Measurements from ENCODE around the gene ZCCHC7.
"Not testable (repeated sequence)": the region's sequence is repeated elsewhere in the genome, so short reads cannot be mapped to it uniquely, and the experiment has no call there.

DNA sequence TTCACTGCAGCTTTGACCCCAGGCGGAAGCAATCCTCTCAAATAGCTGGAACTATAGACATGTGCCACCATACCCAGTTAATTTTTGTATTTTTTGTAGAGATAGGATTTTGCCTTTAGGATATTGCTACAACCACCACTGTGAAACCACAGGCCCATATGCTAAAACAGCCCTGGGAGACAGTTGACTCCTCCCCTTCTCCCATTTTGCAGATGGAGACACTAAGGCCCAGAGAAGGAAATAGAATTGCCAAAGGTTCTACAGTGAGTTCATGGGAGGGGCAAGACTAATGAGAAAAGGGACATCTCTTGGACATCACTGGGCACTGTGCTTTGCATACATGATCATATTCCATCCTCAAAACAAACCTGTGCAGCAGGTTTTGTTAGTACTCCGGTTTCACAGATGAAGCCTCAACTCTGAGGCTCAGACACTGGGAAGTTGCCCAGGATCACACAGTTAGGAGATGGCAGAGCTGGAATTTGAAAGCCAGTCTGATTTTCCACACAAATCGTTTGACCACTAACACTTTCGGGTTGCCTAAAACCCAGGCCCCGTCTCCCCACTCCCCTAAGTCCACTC lies 27.6 kb upstream of the ZCCHC7 start:
- TF ChIP-seq POLR2A (IDR thresholded peaks at IDR 0.05; ENCODE audit: low read depth, low read length); POLR2AphosphoS5 (IDR thresholded peaks at IDR 0.05; ENCODE audit: insufficient read depth, low read depth, low read length); EZH2 (IDR thresholded peaks at IDR 0.05; ENCODE audit: borderline replicate concordance, low read depth, low read length, severe bottlenecking); JUN (IDR thresholded peaks at IDR 0.05; ENCODE audit: borderline replicate concordance, insufficient read depth, insufficient read length, low read depth): not testable (repeated sequence)
- TF ChIP-seq, protein P1, sequence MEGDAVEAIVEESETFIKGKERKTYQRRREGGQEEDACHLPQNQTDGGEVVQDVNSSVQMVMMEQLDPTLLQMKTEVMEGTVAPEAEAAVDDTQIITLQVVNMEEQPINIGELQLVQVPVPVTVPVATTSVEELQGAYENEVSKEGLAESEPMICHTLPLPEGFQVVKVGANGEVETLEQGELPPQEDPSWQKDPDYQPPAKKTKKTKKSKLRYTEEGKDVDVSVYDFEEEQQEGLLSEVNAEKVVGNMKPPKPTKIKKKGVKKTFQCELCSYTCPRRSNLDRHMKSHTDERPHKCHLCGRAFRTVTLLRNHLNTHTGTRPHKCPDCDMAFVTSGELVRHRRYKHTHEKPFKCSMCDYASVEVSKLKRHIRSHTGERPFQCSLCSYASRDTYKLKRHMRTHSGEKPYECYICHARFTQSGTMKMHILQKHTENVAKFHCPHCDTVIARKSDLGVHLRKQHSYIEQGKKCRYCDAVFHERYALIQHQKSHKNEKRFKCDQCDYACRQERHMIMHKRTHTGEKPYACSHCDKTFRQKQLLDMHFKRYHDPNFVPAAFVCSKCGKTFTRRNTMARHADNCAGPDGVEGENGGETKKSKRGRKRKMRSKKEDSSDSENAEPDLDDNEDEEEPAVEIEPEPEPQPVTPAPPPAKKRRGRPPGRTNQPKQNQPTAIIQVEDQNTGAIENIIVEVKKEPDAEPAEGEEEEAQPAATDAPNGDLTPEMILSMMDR (IDR thresholded peaks at IDR 0.05; ENCODE audit: extremely low read depth in 1 of 2, insufficient read depth in 1 of 2, low read depth in 1 of 2, low read length in 2 of 2): not testable (repeated sequence)
- TF ChIP-seq, protein P2, sequence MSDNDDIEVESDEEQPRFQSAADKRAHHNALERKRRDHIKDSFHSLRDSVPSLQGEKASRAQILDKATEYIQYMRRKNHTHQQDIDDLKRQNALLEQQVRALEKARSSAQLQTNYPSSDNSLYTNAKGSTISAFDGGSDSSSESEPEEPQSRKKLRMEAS (IDR thresholded peaks at IDR 0.05; ENCODE audit: insufficient read depth, insufficient read length): not testable (repeated sequence)
